Activated CD8-positive, alpha-beta T cell treated with anti-CD3 and anti-CD28 coated beads, Interleukin-2, amount 10 ng/mL, durations not matched to agents 7 days and 5 days (primary cell): ENCODE measurements around the gene SLC35B1. TPM values are rescaled to one million over a fixed set of nuclear protein-coding genes. Genes with fewer than 3 reads are reported as not detected.
A peak's percentile ranks its signal among the peaks of the same experiment; 100 is the strongest.

Experiments
- ATAC-seq: fragments of 150-1000 bp; cut with Tn5 transposase; one replicate; pipeline ENCODE4 v1.10.0; 2021; ENCODE audit warnings: moderate library complexity
- CTCF ChIA-PET: fragments of 350-600 bp; sonication (Branson Sonifier 250); formaldehyde crosslinking; loops from one replicate; lab custom pipeline; 2021; ENCODE audit warnings: antibody characterized with exemption; lab: Charles Lee
- POLR2A ChIA-PET: fragments of 350-600 bp; sonication (Branson Sonifier 250); formaldehyde crosslinking; loops from one replicate; lab custom pipeline; 2021; ENCODE audit warnings: antibody characterized with exemption; lab: Charles Lee
- DNase-seq: peaks from one replicate; pipeline ENCODE4 v3.0.0-alpha.2; 2020
- H3K27ac Mint-ChIP-seq: one replicate; pipeline ENCODE4 v1.8.0; 2021; ENCODE audit warnings: mild to moderate bottlenecking, mixed read lengths
- H3K27me3 Mint-ChIP-seq: one replicate; pipeline ENCODE4 v1.8.0; 2021; ENCODE audit warnings: low read depth, mixed read lengths
- H3K36me3 Mint-ChIP-seq: one replicate; pipeline ENCODE4 v1.8.0; 2021; ENCODE audit warnings: low read depth, mixed read lengths
- H3K4me1 Mint-ChIP-seq: one replicate; pipeline ENCODE4 v1.8.0; 2021; ENCODE audit warnings: low read depth, mixed read lengths
- H3K4me3 Mint-ChIP-seq: one replicate; pipeline ENCODE4 v1.8.0; 2021; ENCODE audit warnings: mild to moderate bottlenecking, mixed read lengths
- H3K9me3 Mint-ChIP-seq: one replicate; pipeline ENCODE4 v1.8.0; 2022; ENCODE audit warnings: mixed read lengths; ENCODE audit not compliant: insufficient read depth
- total RNA-seq, 2 experiments: library from RNA; stranded (reverse); gene quantifications; one replicate each; pipeline ENCODE4 v1.2.3, GENCODE V29; 2021

SLC35B1 gene
- total RNA-seq = 10 to 100 TPM; 50.7 to 62.6 TPM

- POLR2A ChIA-PET = interaction anchor here (0.8 to 3.8 kb wide), 17 partner anchors 9 to 140 kb away, joined by 3 to 21 read pairs (median 4); partner anchors contain the start of genes FAM117A and KAT7
- peaks cover 46% of the 10 kb centered on the region for H3K36me3 Mint-ChIP-seq
- H3K27ac Mint-ChIP-seq = peak within 1 kb of the TSS; percentile 97
- H3K4me1 Mint-ChIP-seq = peaks cover 42% of the 10 kb centered on the region
- no peaks in the 10 kb centered on the region for H3K9me3 Mint-ChIP-seq
- H3K4me3 Mint-ChIP-seq = peak within 1 kb of the TSS; percentile 94
- DNase-seq (peak; percentile 99), ATAC-seq (peak; percentile 99)
- CTCF ChIA-PET = interaction anchor here (0.7 to 24.7 kb wide), 36 partner anchors 9 to 380 kb away, joined by 3 to 514 read pairs (median 5); partner anchors contain the start of genes FAM117A, KAT7, NXPH3 and PHB1
- H3K27me3 Mint-ChIP-seq = no peaks in the 10 kb centered on the region
These were observed at the start of gene SLC35B1 for GRCh38 chr17:49707608-49708514. TSS of gene SLC35B1 (minus strand) at chr17:49707964. CDS start at chr17:49707833, 131 bp downstream.

GRCh38 chr17:49757151-49757777 is 49.5 kb upstream of the SLC35B1 start:
- Mint-ChIP-seq H3K27ac (peak overlapping the region; percentile 37), H3K36me3 (peaks cover 40% of the 10 kb centered on the region), H3K4me3 (no peak overlapping the region), H3K9me3 (no peaks in the 10 kb centered on the region), H3K27me3 (no peaks in the 10 kb centered on the region), H3K4me1 (peaks cover 77% of the 10 kb centered on the region)
- POLR2A ChIA-PET = interaction anchor here (1.2 to 2.1 kb wide), 4 partner anchors 10 to 31 kb away, joined by 3 to 7 read pairs (median 6); partner anchors contain the start of gene KAT7
- CTCF ChIA-PET = interaction anchor here (0.8 to 1.8 kb wide), 5 partner anchors 9 to 49 kb away, joined by 3 to 9 read pairs (median 3); no protein-coding TSS in a partner anchor
- DNase-seq (no peak), ATAC-seq (no peak)

- DNase-seq (no peak), ATAC-seq (no peak)
- POLR2A ChIA-PET = interaction anchor here (1.2 to 2.1 kb wide), 4 partner anchors 9 to 32 kb away, joined by 3 to 7 read pairs (median 6); partner anchors contain the start of gene KAT7
- Mint-ChIP-seq H3K27me3 (no peaks in the 10 kb centered on the region), H3K4me1 (peaks cover 72% of the 10 kb centered on the region), H3K9me3 (no peaks in the 10 kb centered on the region), H3K4me3 (no peak overlapping the region), H3K36me3 (peaks cover 40% of the 10 kb centered on the region), H3K27ac (peak overlapping the region; percentile 37)
- CTCF ChIA-PET = interaction anchor here (0.8 to 1.8 kb wide), 6 partner anchors 8 to 48 kb away, joined by 3 to 9 read pairs (median 4); no protein-coding TSS in a partner anchor
These were observed 48.8 kb upstream of the SLC35B1 start for GRCh38 chr17:49756323-49757150.

GRCh38 chr17:49755663-49756283 is 48.0 kb upstream of the SLC35B1 start:
- Mint-ChIP-seq H3K9me3 (no peaks in the 10 kb centered on the region), H3K4me3 (no peak overlapping the region), H3K36me3 (peaks cover 39% of the 10 kb centered on the region), H3K27ac (peak overlapping the region; percentile 64), H3K27me3 (no peaks in the 10 kb centered on the region), H3K4me1 (peaks cover 67% of the 10 kb centered on the region)
- DNase-seq (no peak), ATAC-seq (no peak)
- CTCF ChIA-PET = interaction anchor here (1.0 to 1.8 kb wide), 3 partner anchors 9 to 14 kb away, joined by 4 to 9 read pairs (median 6); no protein-coding TSS in a partner anchor
- POLR2A ChIA-PET = interaction anchor here (1.4 to 1.7 kb wide), 2 partner anchors 17 to 33 kb away, joined by 5 to 7 read pairs; partner anchors contain the start of gene KAT7

- H3K4me1 Mint-ChIP-seq = peaks cover 65% of the 10 kb centered on the region
- H3K9me3 Mint-ChIP-seq = no peaks in the 10 kb centered on the region
- ChIA-PET CTCF (no interaction called here), POLR2A (interaction anchor here (0.8 kb wide), 1 partner anchor 14 kb away, joined by 3 read pairs; no protein-coding TSS in a partner anchor)
- no peak overlapping the region for H3K4me3 Mint-ChIP-seq
- no peak for DNase-seq
- no peaks in the 10 kb centered on the region for H3K27me3 Mint-ChIP-seq
- peaks cover 34% of the 10 kb centered on the region for H3K36me3 Mint-ChIP-seq
- no peak overlapping the region for H3K27ac Mint-ChIP-seq
- no peak for ATAC-seq
These were observed 46.2 kb upstream of the SLC35B1 start for GRCh38 chr17:49753959-49754391.

- no peak for ATAC-seq
- Mint-ChIP-seq H3K27me3 (no peaks in the 10 kb centered on the region), H3K9me3 (no peaks in the 10 kb centered on the region), H3K27ac (no peak overlapping the region), H3K4me1 (peaks cover 73% of the 10 kb centered on the region), H3K36me3 (peaks cover 31% of the 10 kb centered on the region), H3K4me3 (no peak overlapping the region)
- DNase-seq = no peak
- CTCF ChIA-PET = interaction anchor here (1.0 to 1.5 kb wide), 3 partner anchors 12 to 44 kb away, joined by 3 to 5 read pairs (median 4); partner anchors contain the start of gene FAM117A
- POLR2A ChIA-PET = interaction anchor here (0.7 to 1.1 kb wide), 2 partner anchors 12 to 78 kb away, joined by 3 read pairs; no protein-coding TSS in a partner anchor
These were observed 44.7 kb upstream of the SLC35B1 start for GRCh38 chr17:49752508-49752907.

- H3K9me3 Mint-ChIP-seq = no peaks in the 10 kb centered on the region
- CTCF ChIA-PET = interaction anchor here (2.5 to 5.2 kb wide), 4 partner anchors 11 to 54 kb away, joined by 12 to 57 read pairs (median 16); partner anchors contain the start of gene FAM117A
- peaks cover 25% of the 10 kb centered on the region for H3K36me3 Mint-ChIP-seq
- no peak overlapping the region for H3K4me3 Mint-ChIP-seq
- ATAC-seq (no peak), DNase-seq (no peak)
- peaks cover 77% of the 10 kb centered on the region for H3K4me1 Mint-ChIP-seq
- POLR2A ChIA-PET = interaction anchor here (3.2 to 5.4 kb wide), 2 partner anchors 11 to 13 kb away, joined by 38 to 41 read pairs; partner anchors contain the start of gene FAM117A
- no peaks in the 10 kb centered on the region for H3K27me3 Mint-ChIP-seq
- peak overlapping the region; percentile 65 for H3K27ac Mint-ChIP-seq
These were observed 42.0 kb upstream of the SLC35B1 start for GRCh38 chr17:49749730-49750129.

GRCh38 chr17:49748791-49749190 is 41.0 kb upstream of the SLC35B1 start:
- H3K4me1 Mint-ChIP-seq = peaks cover 77% of the 10 kb centered on the region
- peak; percentile 79 for ATAC-seq

GRCh38 chr17:49748223-49748622 is 40.5 kb upstream of the SLC35B1 start:
- ChIA-PET POLR2A (interaction anchor here (0.6 to 5.4 kb wide), 6 partner anchors 9 to 177 kb away, joined by 3 to 41 read pairs (median 15); partner anchors contain the start of genes FAM117A and KAT7), CTCF (interaction anchor here (0.8 to 5.2 kb wide), 12 partner anchors 9 to 347 kb away, joined by 3 to 57 read pairs (median 8); partner anchors contain the start of genes FAM117A, KAT7, PDK2 and SLC35B1)
- Mint-ChIP-seq H3K36me3 (peaks cover 23% of the 10 kb centered on the region), H3K4me1 (peaks cover 76% of the 10 kb centered on the region), H3K27me3 (no peaks in the 10 kb centered on the region), H3K9me3 (no peaks in the 10 kb centered on the region), H3K4me3 (peak overlapping the region; percentile 68), H3K27ac (peak overlapping the region; percentile 89)
- peak; percentile 40 for ATAC-seq
- peak; percentile 42 for DNase-seq

More at GRCh38 chr17:49748791-49749190, 41.0 kb upstream of the SLC35B1 start:
- DNase-seq = peak; percentile 77
- Mint-ChIP-seq H3K27ac (peak overlapping the region; percentile 89), H3K27me3 (no peaks in the 10 kb centered on the region), H3K9me3 (no peaks in the 10 kb centered on the region), H3K4me3 (peak overlapping the region; percentile 68), H3K36me3 (peaks cover 24% of the 10 kb centered on the region)
- ChIA-PET POLR2A (interaction anchor here (0.6 to 5.4 kb wide), 6 partner anchors 10 to 178 kb away, joined by 3 to 41 read pairs (median 14); partner anchors contain the start of genes FAM117A and KAT7), CTCF (interaction anchor here (0.7 to 5.2 kb wide), 12 partner anchors 8 to 181 kb away, joined by 3 to 57 read pairs (median 8); partner anchors contain the start of genes FAM117A, KAT7 and SLC35B1)
